ENCODE measurements around the gene MYO7A. TPM values are rescaled to one million over a fixed set of nuclear protein-coding genes. Genes with fewer than 3 reads are reported as not detected.

The MYO7A gene
- total and polyA plus RNA-seq, 2 of the 8 experiments (the other 6 are each of a cell fraction or from before 2014, with no cell fraction given): 1.5 to 1.9 TPM

- no peak overlapping the region for H2AK5ac ChIP-seq (ENCODE audit: low read depth, low read length)
- no peak overlapping the region for H3K18ac ChIP-seq (ENCODE audit: extremely low read depth, low read length)
- H2AFZ ChIP-seq (ENCODE audit: low read length): no peak overlapping the region
- H3K4me2 ChIP-seq (ENCODE audit: insufficient read depth in 1 of 2, low read depth in 2 of 2, low read length in 2 of 2): no peak overlapping the region
- no peak overlapping the region for H3K4me3 ChIP-seq (ENCODE audit: extremely low read depth in 1 of 4, insufficient read depth in 2 of 4, low read depth in 3 of 4, low read length in 4 of 4)
- no peak overlapping the region for H3K23ac ChIP-seq (ENCODE audit: insufficient read length)
- H2BK15ac ChIP-seq (ENCODE audit: low read length): no peak overlapping the region
- H3K79me1 ChIP-seq (ENCODE audit: low read depth, low read length): no peaks in the 10 kb centered on the region
- H4K20me1 ChIP-seq (replicated peaks in 1 of 2; ENCODE audit: control insufficient read depth in 1 of 2, insufficient read depth in 2 of 2, low read length in 2 of 2): no peaks in the 10 kb centered on the region
- ChIA-PET CTCF (ENCODE audit: partially characterized antibody) (interaction anchor here (0.8 to 14.5 kb wide), 7 partner anchors 9 to 50 kb away, joined by 3 to 178 read pairs (median 5); partner anchors contain the start of gene MYO7A), POLR2A (ENCODE audit: partially characterized antibody) (interaction anchor here (1.1 kb wide), 1 partner anchor 9 kb away, joined by 3 read pairs; no protein-coding TSS in a partner anchor)
- no peak overlapping the region for H4K8ac ChIP-seq (ENCODE audit: extremely low read depth, insufficient read depth, low read length)
- no peak overlapping the region for H2BK20ac ChIP-seq (ENCODE audit: low read length)
- H4K91ac ChIP-seq (replicated peaks; ENCODE audit: insufficient read length, low read length): no peak overlapping the region
- DNase-seq (ENCODE audit: low read depth in 1 of 2, low spot score in 2 of 2): no peak
- no peak overlapping the region for H3K4ac ChIP-seq (replicated peaks; ENCODE audit: insufficient read length, low read depth, low read length)
- H3K9me3 ChIP-seq (ENCODE audit: insufficient read depth in 2 of 2, low read depth in 1 of 2, low read length in 1 of 2): no peaks in the 10 kb centered on the region
- H4K5ac ChIP-seq (ENCODE audit: insufficient read length, low read depth, low read length): no peak overlapping the region
- H3K27ac ChIP-seq (ENCODE audit: low read depth, low read length): no peak overlapping the region
- no peak overlapping the region for H3K14ac ChIP-seq (ENCODE audit: insufficient read length)
- FAIRE-seq: no peak
- no peaks in the 10 kb centered on the region for H3K79me2 ChIP-seq (ENCODE audit: control insufficient read depth in 1 of 2, insufficient read depth in 2 of 2, low read length in 2 of 2)
- H3K27me3 ChIP-seq (replicated peaks in 1 of 4; ENCODE audit: control insufficient read depth in 3 of 4, extremely low read depth in 1 of 4, insufficient read depth in 3 of 4, low read length in 3 of 4): no peaks in the 10 kb centered on the region
- no peak overlapping the region for H3K56ac ChIP-seq (replicated peaks; ENCODE audit: insufficient read length, low read depth, low read length)
- H2BK12ac ChIP-seq (ENCODE audit: low read depth, low read length): no peak overlapping the region
- H3K4me1 ChIP-seq (replicated peaks in 1 of 4; ENCODE audit: control insufficient read depth in 3 of 4, insufficient read depth in 4 of 4, low read length in 3 of 4): peaks cover 0 to under 1% (median under 1%) of the 10 kb centered on the region in 4 experiments; a peak in 3 of 7 replicates
- no peak overlapping the region for H3K9ac ChIP-seq (replicated peaks in 1 of 4; ENCODE audit: extremely low read depth in 1 of 4, low read depth in 3 of 4, low read length in 3 of 4)
- WGBS, 2 experiments (ENCODE audit: extremely low coverage in 1 of 2, insufficient coverage in 1 of 2, insufficient read length in 1 of 2, insufficient replicate concordance in 2 of 2, low coverage in 1 of 2, low lambda C conversion rate in 2 of 2, missing lambda C conversion rate in 1 of 2): 73% methylated on average over 5 of the region's 5 CpGs; no CpG with 5 or more reads in 1 of the 2 experiments
- H2BK120ac ChIP-seq (replicated peaks; ENCODE audit: low read depth, low read length): no peak overlapping the region
- no peaks in the 10 kb centered on the region for H3K36me3 ChIP-seq (ENCODE audit: control insufficient read depth in 2 of 4, insufficient read depth in 4 of 4, low read length in 3 of 4)
- no peaks in the 10 kb centered on the region for H3K23me2 ChIP-seq (ENCODE audit: low read depth, low read length)
- no peak overlapping the region for H2BK5ac ChIP-seq (ENCODE audit: low read depth, low read length)
- TF ChIP-seq NANOG (IDR thresholded peaks at IDR 0.05; ENCODE audit: insufficient read depth, low read depth, low read length, poor library complexity, severe bottlenecking): no peak
- no peak for TF ChIP-seq CHD2 (IDR thresholded peaks at IDR 0.05; ENCODE audit: low read length)
- no peak for TF ChIP-seq RFX5 (IDR thresholded peaks at IDR 0.05; ENCODE audit: borderline replicate concordance, low read depth, low read length)
- no peak for TF ChIP-seq E2F6 (IDR thresholded peaks at IDR 0.05)
- TF ChIP-seq CREB1 (IDR thresholded peaks at IDR 0.05): no peak
- no peak for TF ChIP-seq CBX8 (IDR thresholded peaks at IDR 0.05; ENCODE audit: borderline replicate concordance, low read depth, low read length)
- TF ChIP-seq HDAC2 (IDR thresholded peaks at IDR 0.05; ENCODE audit: borderline replicate concordance in 1 of 2, low read depth in 2 of 2, low read length in 2 of 2): no peak
- TF ChIP-seq TEAD4 (IDR thresholded peaks at IDR 0.05; ENCODE audit: low read depth, low read length): no peak
- no peak for TF ChIP-seq JUN (IDR thresholded peaks at IDR 0.05; ENCODE audit: low read depth, low read length)
- TF ChIP-seq BRCA1 (IDR thresholded peaks at IDR 0.05; ENCODE audit: low read depth, low read length): no peak
- no peak for TF ChIP-seq SAP30 (IDR thresholded peaks at IDR 0.05; ENCODE audit: insufficient read depth, insufficient replicate concordance, low read length)
- no peak for TF ChIP-seq KDM5A (IDR thresholded peaks at IDR 0.05; ENCODE audit: low read length)
- no peak for TF ChIP-seq JUND (IDR thresholded peaks at IDR 0.05; ENCODE audit: low read length)
- TF ChIP-seq NRF1 (IDR thresholded peaks at IDR 0.05; ENCODE audit: low read depth, low read length): no peak
Measured at GRCh38 chr11:77165066-77165465, 37.0 kb downstream of the MYO7A start.
